ENCODE data around the gene MGLL.

MGLL gene

DNA sequence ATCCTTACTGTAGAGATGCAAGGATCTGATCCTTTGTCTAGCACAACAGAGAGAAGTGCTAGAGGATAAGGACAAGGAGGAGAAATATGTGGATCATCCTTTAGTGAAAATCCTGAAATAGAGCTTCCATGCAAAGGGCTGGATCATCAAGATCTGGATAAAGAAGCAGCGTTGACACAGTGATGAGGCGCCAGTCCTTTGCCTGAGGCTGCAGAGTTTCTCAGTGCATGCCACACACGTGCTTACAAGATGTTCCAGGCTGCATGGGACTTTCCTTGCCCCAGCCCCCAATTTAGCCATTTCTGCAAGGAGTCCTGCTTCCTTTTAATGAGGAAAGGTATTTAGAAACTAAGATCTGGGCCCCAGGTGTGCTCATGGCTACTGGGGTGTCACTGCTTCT lies 156.7 kb downstream of the MGLL start:
- no peak overlapping the region for H3K4me3 ChIP-seq (ENCODE audit: low read depth, low read length)
- TF ChIP-seq CTCF (IDR thresholded peaks at IDR 0.05; ENCODE audit: control insufficient read depth, extremely low read depth, insufficient read depth): no peak
- DNase-seq (ENCODE audit: low read depth): no peak

GRCh38 chr3:127665165-127665564 lies 157.2 kb downstream of the MGLL start:
- no peak for TF ChIP-seq CTCF (IDR thresholded peaks at IDR 0.05; ENCODE audit: control insufficient read depth, extremely low read depth, insufficient read depth)
- DNase-seq (ENCODE audit: low read depth): no peak
- no peak overlapping the region for H3K4me3 ChIP-seq (ENCODE audit: low read depth, low read length)

GRCh38 chr3:127663151-127663550 lies 159.2 kb downstream of the MGLL start:
- TF ChIP-seq CTCF (IDR thresholded peaks at IDR 0.05; ENCODE audit: control insufficient read depth, extremely low read depth, insufficient read depth): no peak
- no peak overlapping the region for H3K4me3 ChIP-seq (ENCODE audit: low read depth, low read length)

DNA sequence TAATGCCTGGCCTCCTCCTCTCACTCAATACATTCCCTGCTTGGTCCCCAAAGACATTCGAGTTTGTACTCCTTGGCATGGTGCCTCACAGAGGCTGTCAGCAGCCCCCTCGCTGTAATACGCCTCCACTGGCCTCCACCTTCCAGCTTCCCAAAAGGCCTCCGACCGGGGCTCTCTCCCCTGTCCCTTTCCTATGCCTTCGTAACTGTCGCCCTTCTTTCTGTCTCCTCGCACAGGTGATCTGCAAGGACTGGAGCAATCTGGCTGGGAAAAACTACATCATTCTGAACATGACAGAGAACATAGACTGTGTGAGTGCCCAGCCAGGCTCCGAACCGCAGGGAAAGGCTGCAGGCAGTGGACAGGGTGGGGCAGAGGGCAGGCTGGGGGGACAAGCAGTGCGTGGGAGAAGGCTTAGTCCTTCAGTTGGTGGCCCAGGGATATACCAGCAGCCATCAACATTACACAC lies 160.3 kb downstream of the MGLL start:
- TF ChIP-seq CTCF (IDR thresholded peaks at IDR 0.05; ENCODE audit: control insufficient read depth, extremely low read depth, insufficient read depth): no peak
- DNase-seq (ENCODE audit: low read depth): no peak
- H3K4me3 ChIP-seq (ENCODE audit: low read depth, low read length): no peak overlapping the region

More at GRCh38 chr3:127663151-127663550, 159.2 kb downstream of the MGLL start:
- DNase-seq (ENCODE audit: low read depth): no peak

DNA sequence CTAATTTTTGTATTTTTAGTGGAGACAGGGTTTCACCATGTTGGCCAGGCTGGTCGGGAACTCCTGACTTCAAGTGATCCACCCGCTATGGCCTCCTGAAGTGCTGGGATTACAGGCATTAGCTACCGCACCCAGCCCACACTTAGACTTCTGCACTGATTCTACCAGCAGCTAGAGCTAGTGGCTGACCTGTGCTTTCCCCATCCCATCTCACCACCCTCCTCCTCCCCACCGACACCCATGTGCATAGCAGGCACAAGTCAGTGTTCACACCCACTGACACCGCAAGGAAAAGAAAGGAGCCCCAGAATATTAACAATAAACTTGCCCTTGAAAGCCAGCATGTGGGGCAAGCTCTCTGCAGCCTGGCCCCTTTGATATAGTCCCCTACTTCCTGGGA lies 160.7 kb downstream of the MGLL start:
- no peak for TF ChIP-seq CTCF (IDR thresholded peaks at IDR 0.05; ENCODE audit: control insufficient read depth, extremely low read depth, insufficient read depth)
- no peak overlapping the region for H3K4me3 ChIP-seq (ENCODE audit: low read depth, low read length)
- no peak for DNase-seq (ENCODE audit: low read depth)

GRCh38 chr3:127660621-127661251 lies 161.6 kb downstream of the MGLL start:
- no peak for TF ChIP-seq CTCF (IDR thresholded peaks at IDR 0.05; ENCODE audit: control insufficient read depth, extremely low read depth, insufficient read depth)
- DNase-seq (ENCODE audit: low read depth): no peak
- no peak overlapping the region for H3K4me3 ChIP-seq (ENCODE audit: low read depth, low read length)

DNA sequence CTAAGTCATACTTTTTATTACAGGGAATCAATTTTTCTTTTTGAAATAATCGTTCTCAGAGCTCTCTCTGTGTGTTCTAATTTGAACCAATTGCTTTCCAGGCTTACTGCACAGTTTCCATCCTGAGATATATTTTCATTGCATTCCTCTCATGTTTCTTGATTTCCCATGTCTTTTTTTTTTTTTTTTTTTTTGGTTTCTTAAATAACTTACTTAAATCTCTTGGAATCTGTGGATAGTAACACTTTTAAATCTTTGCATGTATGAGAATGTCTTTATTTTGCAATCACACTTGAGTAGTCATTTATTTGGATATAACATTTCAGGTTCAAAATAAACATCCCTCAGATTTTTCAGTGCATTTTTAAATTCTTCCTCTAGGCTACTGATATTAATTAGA lies 164.1 kb downstream of the MGLL start:
- TF ChIP-seq CTCF (IDR thresholded peaks at IDR 0.05; ENCODE audit: control insufficient read depth, extremely low read depth, insufficient read depth): no peak
- DNase-seq (ENCODE audit: low read depth): no peak
- no peak overlapping the region for H3K4me3 ChIP-seq (ENCODE audit: low read depth, low read length)

Data from LNCaP clone FGC (cell line).